ENCODE measurements around the gene TMEM63B. TPM values are rescaled to one million over a fixed set of nuclear protein-coding genes. Genes with fewer than 3 reads are reported as not detected.

TMEM63B gene
- total and polyA plus RNA-seq, 2 of the 8 experiments (the other 6 are each of a cell fraction or from before 2014, with no cell fraction given): 61.1 to 96.8 TPM

DNA sequence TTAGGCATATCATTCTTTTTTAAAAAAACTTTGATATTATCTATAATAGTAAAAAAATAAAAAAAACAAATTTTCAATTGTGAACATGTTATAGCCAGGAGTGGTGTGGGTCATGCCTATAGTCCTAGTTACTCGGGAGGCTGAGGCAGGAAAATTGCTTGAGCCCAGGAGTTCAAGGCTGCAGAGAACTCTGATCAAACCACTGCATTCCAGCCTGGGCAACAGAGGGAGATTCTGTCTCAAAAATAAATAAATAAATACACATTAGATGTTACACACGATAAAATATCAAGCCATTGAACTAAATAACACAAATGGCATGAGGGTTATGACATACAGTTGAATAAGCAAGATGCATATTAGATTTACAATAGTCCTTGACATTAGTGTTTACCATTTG is 61.5 kb downstream of the TMEM63B start:
- Histone ChIP-seq H3K4me1 (replicated peaks in 1 of 4; ENCODE audit: control insufficient read depth in 3 of 4, insufficient read depth in 4 of 4, low read length in 3 of 4) (peaks cover 4 to 15% (median 6%) of the 10 kb centered on the region in 4 experiments), H3K27ac (ENCODE audit: low read depth, low read length) (no peak overlapping the region), H4K8ac (ENCODE audit: extremely low read depth, insufficient read depth, low read length) (no peak overlapping the region), H3K56ac (replicated peaks; ENCODE audit: insufficient read length, low read depth, low read length) (no peak overlapping the region), H4K5ac (ENCODE audit: insufficient read length, low read depth, low read length) (no peak overlapping the region), H3K36me3 (ENCODE audit: control insufficient read depth in 2 of 4, insufficient read depth in 4 of 4, low read length in 3 of 4) (no peaks in the 10 kb centered on the region), H2BK12ac (ENCODE audit: low read depth, low read length) (no peak overlapping the region), H4K91ac (replicated peaks; ENCODE audit: insufficient read length, low read length) (no peak overlapping the region), H2BK20ac (ENCODE audit: low read length) (no peak overlapping the region), H3K4me3 (ENCODE audit: extremely low read depth in 1 of 4, insufficient read depth in 2 of 4, low read depth in 3 of 4, low read length in 4 of 4) (no peak overlapping the region), H3K23me2 (ENCODE audit: low read depth, low read length) (peaks cover 3% of the 10 kb centered on the region; the same call in 1 of the 2 replicates), H3K27me3 (replicated peaks in 1 of 4; ENCODE audit: control insufficient read depth in 3 of 4, extremely low read depth in 1 of 4, insufficient read depth in 3 of 4, low read length in 3 of 4) (no peaks in the 10 kb centered on the region; a peak in 1 of 7 replicates), H2BK5ac (ENCODE audit: low read depth, low read length) (no peak overlapping the region), H3K79me1 (ENCODE audit: low read depth, low read length) (no peaks in the 10 kb centered on the region), H2BK120ac (replicated peaks; ENCODE audit: low read depth, low read length) (no peak overlapping the region), H3K4me2 (ENCODE audit: insufficient read depth in 1 of 2, low read depth in 2 of 2, low read length in 2 of 2) (no peak overlapping the region), H3K9me3 (ENCODE audit: insufficient read depth in 2 of 2, low read depth in 1 of 2, low read length in 1 of 2) (no peaks in the 10 kb centered on the region), H2AK5ac (ENCODE audit: low read depth, low read length) (no peak overlapping the region), H2BK15ac (ENCODE audit: low read length) (no peak overlapping the region), H2AFZ (ENCODE audit: low read length) (no peak overlapping the region), H3K14ac (ENCODE audit: insufficient read length) (no peak overlapping the region), H3K4ac (replicated peaks; ENCODE audit: insufficient read length, low read depth, low read length) (no peak overlapping the region), H3K9ac (replicated peaks in 1 of 4; ENCODE audit: extremely low read depth in 1 of 4, low read depth in 3 of 4, low read length in 3 of 4) (no peak overlapping the region), H3K79me2 (ENCODE audit: control insufficient read depth in 1 of 2, insufficient read depth in 2 of 2, low read length in 2 of 2) (no peaks in the 10 kb centered on the region), H3K18ac (ENCODE audit: extremely low read depth, low read length) (no peak overlapping the region), H3K23ac (ENCODE audit: insufficient read length) (no peak overlapping the region), H4K20me1 (replicated peaks in 1 of 2; ENCODE audit: control insufficient read depth in 1 of 2, insufficient read depth in 2 of 2, low read length in 2 of 2) (no peaks in the 10 kb centered on the region)
- CTCF ChIA-PET (ENCODE audit: partially characterized antibody): interaction anchor here (0.9 to 7.6 kb wide), 4 partner anchors 17 to 58 kb away, joined by 3 to 41 read pairs (median 4); partner anchors contain the start of gene HSP90AB1
- WGBS, 2 experiments (ENCODE audit: extremely low coverage in 1 of 2, insufficient coverage in 1 of 2, insufficient read length in 1 of 2, insufficient replicate concordance in 2 of 2, low coverage in 1 of 2, low lambda C conversion rate in 2 of 2, missing lambda C conversion rate in 1 of 2): 87% methylated on average over 2 of the region's 2 CpGs; no CpG with 5 or more reads in 1 of the 2 experiments
- DNase-seq (ENCODE audit: low read depth in 1 of 2, low spot score in 2 of 2): no peak
- TF ChIP-seq, protein P1, sequence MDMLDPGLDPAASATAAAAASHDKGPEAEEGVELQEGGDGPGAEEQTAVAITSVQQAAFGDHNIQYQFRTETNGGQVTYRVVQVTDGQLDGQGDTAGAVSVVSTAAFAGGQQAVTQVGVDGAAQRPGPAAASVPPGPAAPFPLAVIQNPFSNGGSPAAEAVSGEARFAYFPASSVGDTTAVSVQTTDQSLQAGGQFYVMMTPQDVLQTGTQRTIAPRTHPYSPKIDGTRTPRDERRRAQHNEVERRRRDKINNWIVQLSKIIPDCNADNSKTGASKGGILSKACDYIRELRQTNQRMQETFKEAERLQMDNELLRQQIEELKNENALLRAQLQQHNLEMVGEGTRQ (IDR thresholded peaks at IDR 0.05; ENCODE audit: low read length): no peak
- TF ChIP-seq YY1 (IDR thresholded peaks at IDR 0.05; ENCODE audit: low read depth, low read length) (no peak), TEAD4 (IDR thresholded peaks at IDR 0.05; ENCODE audit: low read depth, low read length) (no peak), SIN3A (conservative IDR thresholded peaks at IDR 0.05 in 1 of 2, IDR thresholded peaks at IDR 0.05 in 1 of 2; ENCODE audit: low read depth in 1 of 2, low read length in 2 of 2) (no peak), RBBP5 (IDR thresholded peaks at IDR 0.05; ENCODE audit: borderline replicate concordance, low read depth, low read length) (no peak), FOSL1 (IDR thresholded peaks at IDR 0.05; ENCODE audit: insufficient read depth, low read depth, low read length) (no peak), POLR2AphosphoS5 (IDR thresholded peaks at IDR 0.05; ENCODE audit: low read depth, low read length) (no peak), CHD1 (IDR thresholded peaks at IDR 0.05; ENCODE audit: low read depth, low read length) (no peak)
- FAIRE-seq: no peak
- POLR2A ChIA-PET (ENCODE audit: partially characterized antibody): interaction anchor here (1.0 to 1.7 kb wide), 7 partner anchors 9 to 66 kb away, joined by 3 to 7 read pairs (median 4); partner anchors contain the start of gene HSP90AB1

Data from H1 (cell line).